Activated naive CD4-positive, alpha-beta T cell treated with anti-CD3 and anti-CD28 coated beads, Interleukin-2, amount 50 U/mL, for 16 hours (primary cell): ENCODE data around the gene AZU1.

Experiments
- DNase-seq: peaks from one replicate; pipeline ENCODE4 v3.0.0-alpha.2; 2020

The AZU1 gene

DNA sequence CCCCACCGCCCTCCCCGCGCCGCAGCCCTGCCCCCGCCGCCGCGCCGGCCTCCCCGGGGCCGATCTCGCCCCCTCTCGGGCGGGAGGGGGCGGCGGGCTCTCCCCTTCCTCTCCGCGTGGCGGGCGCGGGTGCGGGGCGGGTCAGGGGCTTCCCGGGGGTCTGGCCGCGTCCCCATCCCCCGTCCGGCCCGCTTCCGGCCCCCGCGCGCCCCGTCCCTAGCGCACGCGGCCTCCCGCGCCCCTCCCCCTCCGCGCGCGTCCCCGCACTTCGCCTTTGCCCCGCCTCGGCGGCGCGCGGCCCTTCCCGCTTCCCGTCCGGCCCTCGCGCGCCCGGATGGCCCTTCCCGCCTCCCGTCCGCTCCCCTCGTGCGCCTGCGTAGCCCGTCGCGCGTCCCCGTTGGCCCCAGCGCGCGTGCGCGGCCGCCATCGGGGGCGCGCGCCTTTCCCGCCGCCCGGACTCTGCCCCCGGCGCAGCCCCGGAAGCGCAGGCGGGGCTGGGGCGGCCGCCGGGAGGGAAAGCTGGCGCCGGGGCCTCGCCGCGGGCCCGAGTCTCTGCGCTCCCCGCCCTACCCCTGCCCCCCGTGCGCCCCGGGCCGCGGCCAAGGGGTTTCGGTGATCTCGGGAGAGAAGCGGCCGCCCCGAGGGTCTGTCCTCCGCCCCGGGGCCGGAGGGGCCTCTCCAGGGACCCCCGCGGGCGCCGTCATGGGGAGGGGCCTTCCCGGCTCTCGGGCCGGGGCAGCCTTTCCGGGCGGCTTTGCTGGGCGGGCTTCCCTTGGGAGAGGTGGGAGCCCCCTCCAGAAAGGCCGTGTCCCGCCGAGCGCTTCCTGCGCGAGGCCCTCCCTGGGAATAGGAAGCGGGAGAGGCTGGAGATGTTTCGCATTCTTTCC is 29.9 kb upstream of the AZU1 start:
- DNase-seq: peak; percentile 87

DNA sequence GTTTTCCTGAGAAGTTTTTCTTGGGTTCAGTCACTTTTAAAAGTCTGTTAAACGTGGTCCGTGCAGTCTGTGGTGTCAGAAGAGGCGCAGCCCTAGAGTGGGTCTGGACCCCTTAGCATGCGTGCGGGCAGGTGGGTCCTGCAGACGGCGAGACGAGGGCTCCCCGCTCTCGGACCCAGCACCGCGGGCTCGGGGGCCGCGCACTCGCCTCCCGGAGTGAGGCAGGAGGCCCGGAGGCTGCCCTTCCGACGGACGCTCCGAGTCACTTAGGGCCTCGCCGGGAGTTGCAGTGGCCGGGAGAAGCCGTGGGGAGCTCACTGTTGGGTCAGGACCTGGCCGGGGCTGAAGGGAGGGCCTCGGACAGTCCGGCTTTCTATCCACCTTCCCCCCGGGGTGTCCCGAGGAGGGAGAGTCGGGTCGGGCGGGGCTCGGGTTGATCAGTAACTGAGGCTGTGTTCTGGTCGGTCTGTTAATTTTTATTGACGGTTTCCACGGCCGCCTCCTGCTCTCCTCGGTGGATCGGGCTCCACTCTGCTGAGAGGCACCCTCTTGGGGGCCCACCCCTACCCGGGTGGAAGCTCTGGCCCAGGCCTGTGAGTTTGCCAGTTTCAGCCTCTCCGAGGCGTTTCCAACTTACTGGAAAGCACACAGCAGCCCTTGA is 29.1 kb upstream of the AZU1 start:
- DNase-seq: no peak

DNA sequence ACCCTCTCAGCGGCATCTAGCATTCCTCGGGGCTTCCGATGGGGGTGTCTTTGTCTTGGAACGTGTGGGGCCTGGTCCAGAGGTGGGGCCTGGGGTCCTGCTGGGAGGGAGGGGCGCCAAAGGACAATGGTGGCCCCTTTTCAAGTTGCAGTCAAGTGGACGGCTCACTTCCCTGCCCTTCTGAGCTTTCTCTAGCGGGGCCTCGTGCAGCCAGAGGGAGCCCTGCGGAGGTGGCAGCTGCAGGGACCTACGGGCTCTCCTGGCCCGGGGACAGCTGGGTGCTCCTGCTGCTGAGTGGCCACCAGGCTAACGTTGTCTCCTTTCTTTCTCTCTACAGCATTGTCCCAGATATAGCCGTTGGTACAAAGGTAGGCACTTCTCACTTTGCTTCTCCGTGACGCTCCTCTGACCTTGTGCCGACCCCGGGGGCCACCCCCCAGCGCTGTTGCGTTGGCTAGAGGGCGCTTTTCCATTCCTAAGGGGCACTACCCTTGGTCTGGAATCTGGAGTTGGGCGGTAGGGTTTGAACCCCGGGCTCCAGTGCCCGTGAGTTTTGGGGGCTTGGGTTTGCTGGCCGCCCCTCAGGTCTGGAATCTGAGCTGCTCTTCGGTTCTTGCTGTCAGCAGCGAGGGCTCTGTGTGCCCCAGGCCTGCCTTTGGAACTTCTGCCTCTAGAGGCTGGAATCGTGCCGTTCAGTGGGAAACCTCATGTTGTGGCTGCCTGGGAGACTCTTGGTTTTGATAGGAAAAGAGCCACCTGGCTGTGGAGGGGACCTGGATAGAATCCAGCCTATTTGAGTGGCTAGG is 28.4 kb upstream of the AZU1 start:
- DNase-seq: no peak

GRCh38 chr19:800360-801029 is 27.1 kb upstream of the AZU1 start:
- no peak for DNase-seq

GRCh38 chr19:801030-801860 is 26.4 kb upstream of the AZU1 start:
- DNase-seq: no peak

GRCh38 chr19:801861-802497 is 25.7 kb upstream of the AZU1 start:
- no peak for DNase-seq

DNA sequence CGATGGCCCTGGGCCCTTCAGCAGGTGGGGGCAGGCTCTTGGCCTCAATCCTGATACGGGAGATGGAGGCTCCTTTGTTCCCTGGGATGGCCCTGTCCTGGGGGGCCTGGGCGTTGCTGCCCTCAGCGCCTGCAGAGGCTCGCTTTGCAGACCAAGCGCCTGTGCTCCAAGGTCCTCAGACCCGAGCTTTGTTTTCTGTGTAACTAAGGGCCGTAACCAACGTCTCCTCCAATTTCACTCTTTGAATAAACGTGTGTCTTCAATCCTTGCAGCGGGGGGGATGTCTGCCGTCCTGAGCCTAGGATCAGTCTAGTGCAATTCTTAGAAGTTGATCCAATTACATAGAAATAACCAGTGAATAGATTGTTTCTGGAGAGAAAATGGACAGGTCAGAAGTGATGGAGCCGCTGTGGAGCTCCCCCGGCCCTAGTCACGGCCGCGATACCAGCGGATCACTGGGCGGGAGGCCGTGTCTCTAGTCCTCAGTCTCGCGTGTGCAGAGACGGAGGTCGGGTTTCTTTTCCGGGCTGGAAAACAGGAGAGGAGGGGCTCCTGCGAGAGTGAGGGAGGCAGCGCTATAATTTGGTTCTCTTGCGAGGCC is 25.0 kb upstream of the AZU1 start:
- DNase-seq: no peak

DNA sequence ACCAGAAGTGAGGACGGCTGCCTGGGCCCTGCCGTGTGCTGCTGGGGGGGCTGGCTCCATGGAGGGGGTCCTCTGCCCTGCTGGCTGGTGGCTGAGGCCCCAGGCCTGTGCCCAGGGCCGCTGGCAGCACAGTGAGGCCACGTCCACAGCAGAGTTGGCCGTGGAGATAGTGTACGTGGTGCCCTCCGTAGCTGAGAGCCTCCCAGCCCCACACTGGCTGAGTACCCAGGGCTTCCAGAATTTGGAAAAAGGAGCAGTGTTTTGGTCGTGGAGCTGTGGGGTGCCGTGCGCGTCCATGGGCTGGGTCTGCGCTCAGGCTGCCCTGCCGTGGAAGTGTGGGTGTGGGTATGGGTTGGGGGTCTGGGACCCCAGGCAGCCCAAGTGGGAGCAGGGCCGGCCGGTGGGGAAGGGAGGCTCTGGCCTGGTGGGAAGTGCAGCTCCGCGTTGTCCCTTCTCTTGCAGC is 24.5 kb upstream of the AZU1 start:
- DNase-seq: no peak

DNA sequence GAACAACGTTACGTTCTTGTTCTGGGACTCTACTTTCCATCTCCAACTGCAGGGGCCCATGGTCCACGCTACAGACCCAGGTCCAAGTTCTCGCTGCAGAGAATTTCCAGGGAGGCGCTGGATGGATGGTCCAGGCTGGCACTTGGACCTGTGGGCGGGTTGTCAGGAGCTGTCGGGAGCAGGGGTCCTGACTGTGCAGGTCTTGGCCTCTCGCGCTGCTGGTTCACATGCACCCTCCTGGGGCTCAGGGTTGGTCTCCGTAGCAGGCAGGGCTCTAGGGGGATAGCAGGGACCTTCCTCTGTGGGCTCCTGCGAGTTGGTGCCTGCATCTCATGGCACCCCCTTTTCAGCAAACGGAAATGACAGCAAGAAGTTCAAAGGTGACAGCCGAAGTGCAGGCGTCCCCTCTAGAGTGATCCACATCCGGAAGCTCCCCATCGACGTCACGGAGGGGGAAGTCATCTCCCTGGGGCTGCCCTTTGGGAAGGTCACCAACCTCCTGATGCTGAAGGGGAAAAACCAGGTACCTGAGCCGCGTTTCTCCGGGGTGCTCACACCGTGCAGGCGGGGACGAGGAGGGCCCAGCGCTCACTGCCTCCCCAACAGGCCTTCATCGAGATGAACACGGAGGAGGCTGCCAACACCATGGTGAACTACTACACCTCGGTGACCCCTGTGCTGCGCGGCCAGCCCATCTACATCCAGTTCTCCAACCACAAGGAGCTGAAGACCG is 23.8 kb upstream of the AZU1 start:
- DNase-seq: no peak

DNA sequence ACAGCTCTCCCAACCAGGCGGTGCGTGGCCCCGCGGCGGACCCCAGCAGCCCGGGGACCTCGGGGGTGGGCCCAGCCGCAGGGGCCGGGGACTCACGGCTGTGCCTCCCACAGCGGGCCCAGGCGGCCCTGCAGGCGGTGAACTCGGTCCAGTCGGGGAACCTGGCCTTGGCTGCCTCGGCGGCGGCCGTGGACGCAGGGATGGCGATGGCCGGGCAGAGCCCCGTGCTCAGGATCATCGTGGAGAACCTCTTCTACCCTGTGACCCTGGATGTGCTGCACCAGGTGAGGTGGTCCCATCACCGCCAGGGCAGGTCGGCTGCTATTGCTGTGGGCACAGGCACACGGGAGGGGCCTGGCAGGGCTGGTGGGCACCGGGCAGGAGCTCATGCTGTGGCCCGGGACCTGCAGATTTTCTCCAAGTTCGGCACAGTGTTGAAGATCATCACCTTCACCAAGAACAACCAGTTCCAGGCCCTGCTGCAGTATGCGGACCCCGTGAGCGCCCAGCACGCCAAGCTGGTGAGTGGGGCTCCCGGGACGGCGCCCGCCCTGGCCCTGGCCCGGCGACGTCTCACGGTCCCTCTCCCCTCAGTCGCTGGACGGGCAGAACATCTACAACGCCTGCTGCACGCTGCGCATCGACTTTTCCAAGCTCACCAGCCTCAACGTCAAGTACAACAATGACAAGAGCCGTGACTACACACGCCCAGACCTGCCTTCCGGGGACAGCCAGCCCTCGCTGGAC is 23.0 kb upstream of the AZU1 start:
- no peak for DNase-seq

DNA sequence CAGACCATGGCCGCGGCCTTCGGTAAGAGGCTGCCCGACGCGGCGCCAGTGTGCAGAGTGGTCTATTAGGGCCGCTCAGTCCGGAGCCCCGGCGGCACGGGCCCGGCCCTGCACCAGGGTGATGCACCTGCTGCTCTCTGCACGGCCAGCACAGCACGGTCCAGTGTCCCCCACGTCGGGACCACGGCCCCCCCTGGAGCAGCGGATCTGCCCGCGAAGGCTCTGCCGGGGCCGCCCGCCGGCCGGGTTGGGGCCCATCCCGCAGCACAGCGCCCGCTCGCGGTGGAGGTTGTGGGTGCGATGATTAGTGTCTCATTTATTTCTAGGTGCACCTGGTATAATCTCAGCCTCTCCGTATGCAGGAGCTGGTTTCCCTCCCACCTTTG is 22.5 kb upstream of the AZU1 start:
- no peak for DNase-seq

DNA sequence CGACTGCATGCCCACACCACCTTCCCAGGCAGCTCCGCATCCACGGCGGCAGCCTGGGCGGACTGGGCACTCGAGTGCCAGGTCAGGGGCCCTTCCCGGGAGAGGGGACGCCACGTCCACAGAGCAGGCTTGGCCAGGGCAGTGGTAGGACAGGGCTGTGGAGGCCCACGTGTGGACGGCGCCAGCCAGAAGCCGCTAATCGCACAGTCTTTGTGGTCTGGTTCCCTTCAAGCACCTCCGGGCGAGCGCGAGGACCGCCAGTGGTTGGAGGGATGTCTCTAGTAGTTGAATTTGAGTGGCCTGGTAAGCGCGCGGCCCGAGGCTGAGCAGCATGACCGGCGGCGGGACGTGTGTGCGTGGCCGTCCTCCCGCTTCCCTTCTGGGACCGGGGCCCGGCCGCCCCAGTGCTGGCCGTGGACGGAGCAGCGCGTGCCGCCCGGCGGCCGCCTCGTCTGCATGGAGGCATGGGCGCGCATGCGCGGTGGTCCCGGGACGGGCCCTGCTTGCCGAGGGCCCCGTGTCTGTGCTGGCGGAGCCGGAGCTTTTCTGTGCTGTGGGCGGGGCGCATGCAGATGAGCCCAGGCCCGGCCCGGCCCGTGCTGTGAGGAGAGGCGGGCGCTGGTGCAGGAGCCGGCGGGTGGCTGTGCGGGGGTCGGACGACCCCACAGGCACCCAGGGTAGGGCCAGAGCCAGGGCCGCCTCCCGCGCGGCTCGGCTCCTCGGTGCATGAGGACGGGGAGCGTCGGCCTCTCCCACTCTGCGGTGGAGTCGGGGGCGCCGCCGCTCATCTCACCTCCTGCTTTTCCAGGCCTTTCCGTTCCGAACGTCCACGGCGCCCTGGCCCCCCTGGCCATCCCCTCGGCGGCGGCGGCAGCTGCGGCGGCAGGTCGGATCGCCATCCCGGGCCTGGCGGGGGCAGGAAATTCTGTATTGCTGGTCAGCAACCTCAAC is 21.8 kb upstream of the AZU1 start:
- no peak for DNase-seq

DNA sequence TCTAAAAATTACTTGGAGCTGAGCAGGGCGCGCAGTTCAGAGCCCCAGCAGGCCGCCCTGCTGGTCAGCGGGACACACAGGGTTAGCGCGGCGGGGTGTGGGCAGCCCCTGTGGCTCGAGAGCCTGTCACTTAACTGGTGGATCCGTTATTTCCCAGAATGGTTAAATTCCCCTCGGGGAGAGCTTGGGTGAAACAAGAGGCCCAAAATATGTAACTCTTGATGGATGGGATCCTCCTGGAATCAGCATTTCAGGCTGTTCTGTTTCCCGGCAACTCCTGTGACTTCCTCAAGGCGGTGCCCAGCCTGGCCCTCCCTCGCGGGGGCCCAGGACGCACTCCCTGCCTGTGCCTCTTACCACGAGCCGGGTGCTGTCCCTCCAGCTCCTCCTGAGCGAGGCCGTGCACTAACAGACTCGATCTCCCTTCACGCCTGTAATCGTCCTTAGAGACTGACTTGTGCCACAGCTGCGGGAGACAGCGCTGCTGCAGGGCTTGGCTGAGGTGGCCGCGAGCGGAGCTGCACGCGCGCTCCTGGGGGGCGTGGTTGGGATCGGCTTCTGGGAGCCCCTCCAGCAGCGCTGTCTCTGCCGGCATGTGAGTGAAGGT is 20.7 kb upstream of the AZU1 start:
- DNase-seq: no peak

DNA sequence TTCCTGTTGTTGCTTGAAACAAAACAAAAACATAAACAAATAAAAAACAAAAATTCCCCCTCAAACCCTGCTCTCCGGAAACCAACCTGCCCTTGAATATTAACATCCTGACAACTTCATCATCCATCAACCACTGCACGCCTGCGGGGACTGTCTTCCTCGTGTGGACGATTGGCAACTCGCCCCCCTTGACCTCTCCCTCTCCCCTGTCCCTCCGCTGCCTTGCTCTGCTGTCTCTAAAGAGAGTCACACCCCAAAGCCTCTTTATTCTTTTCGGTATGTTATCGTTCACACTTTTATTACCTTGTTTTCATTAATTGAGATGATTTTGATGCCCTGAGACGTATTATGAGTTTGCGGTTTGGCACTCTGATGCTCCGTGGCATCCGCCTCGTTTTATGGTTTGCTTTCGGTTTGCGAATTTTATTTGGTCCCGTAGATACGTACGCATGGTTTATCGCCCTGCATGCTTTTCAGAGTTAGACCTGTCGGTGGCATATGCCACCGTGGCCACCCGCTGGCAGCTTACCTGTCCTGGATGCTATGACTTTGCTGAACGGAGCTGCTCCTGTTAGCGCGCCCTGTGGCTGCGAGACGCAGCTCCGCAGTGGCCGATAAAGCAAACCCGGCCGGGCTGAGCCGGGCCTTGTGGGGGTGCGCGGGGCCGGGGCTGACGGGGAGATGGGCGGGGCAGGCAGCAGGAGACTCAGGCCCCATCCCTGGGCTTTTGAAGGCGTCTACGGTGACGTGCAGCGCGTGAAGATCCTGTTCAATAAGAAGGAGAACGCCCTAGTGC is 19.8 kb upstream of the AZU1 start:
- no peak for DNase-seq

GRCh38 chr19:808423-808775 is 19.2 kb upstream of the AZU1 start:
- DNase-seq: no peak

DNA sequence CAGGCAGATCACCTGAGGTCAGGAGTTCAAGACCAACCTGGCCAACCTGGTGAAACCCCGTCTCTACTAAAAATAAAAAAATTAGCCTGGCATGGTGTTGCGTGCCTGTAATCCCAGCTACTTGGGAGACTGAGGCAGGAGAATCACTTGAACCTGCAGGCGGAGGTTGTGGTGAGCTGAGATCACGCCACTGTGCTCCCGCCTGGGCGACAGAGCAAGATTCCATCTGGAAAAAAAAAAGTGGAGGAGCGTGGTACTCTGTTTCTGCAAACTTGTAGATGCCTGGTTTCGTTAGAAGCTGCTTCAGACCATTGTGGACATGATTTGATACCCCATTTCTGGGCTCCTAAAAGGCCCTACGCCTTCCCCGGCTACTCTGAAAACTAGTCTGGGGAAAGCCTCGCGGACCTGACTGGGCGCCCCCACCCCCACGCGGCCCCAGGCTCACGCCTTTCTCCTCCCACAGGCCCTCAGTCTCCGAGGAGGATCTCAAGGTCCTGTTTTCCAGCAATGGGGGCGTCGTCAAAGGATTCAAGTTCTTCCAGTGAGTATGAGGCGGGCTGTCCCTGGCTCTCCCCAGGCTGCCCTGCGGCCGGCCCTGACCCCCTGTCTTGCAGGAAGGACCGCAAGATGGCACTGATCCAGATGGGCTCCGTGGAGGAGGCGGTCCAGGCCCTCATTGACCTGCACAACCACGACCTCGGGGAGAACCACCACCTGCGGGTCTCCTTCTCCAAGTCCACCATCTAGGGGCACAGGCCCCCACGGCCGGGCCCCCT is 17.4 kb upstream of the AZU1 start:
- no peak for DNase-seq
